ENCODE measurements around the gene NUBP2.
"Not testable (repeated sequence)": the region's sequence is repeated elsewhere in the genome, so short reads cannot be mapped to it uniquely, and the experiment has no call there.

Gene NUBP2

DNA sequence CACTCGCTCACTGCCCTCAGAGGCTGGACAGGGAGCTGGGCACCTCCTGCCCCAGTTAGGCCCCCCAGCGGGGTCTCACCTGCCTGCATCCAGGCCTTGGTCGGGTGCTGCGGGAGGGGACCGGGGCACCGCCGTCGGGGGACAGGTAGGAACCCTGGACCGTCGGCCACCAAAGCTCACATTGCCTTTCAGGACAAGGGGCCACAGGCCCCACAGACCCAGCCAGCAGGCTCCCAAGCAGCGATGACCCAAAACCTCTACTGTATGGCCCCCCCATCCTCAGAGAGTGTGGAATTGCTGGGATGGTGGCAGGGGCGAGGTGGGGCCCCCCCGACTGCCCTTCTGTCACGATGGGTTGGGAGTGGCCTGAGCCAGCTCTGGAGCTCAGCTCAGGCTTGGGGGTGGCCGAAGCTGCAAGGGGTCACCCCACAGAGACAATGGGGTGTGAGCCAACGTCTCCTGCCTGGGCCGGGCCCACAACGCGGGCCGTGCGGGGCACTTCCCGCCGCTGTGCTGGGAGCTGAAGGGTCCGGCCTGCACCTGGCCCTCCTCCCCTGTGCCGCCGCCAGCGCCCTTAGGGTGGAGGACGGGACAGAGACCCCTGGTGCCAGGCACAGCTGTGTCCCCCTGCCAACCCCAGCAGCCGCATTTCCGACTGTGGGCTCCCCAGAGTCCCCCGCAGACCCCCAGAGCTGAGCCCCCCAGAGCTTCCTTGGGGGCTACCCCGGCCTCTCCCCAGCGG is 10.2 kb downstream of the NUBP2 start:
- no peak overlapping the region for H3K4me3 ChIP-seq (ENCODE audit: low read depth, low read length)
- no peaks in the 10 kb centered on the region for H3K4me1 ChIP-seq
- DNase-seq = no peak
- H3K9me3 ChIP-seq = peaks cover 4% of the 10 kb centered on the region
- H3K36me3 ChIP-seq = peaks cover 33% of the 10 kb centered on the region
- H3K27me3 ChIP-seq = no peaks in the 10 kb centered on the region
- TF ChIP-seq, protein P1, sequence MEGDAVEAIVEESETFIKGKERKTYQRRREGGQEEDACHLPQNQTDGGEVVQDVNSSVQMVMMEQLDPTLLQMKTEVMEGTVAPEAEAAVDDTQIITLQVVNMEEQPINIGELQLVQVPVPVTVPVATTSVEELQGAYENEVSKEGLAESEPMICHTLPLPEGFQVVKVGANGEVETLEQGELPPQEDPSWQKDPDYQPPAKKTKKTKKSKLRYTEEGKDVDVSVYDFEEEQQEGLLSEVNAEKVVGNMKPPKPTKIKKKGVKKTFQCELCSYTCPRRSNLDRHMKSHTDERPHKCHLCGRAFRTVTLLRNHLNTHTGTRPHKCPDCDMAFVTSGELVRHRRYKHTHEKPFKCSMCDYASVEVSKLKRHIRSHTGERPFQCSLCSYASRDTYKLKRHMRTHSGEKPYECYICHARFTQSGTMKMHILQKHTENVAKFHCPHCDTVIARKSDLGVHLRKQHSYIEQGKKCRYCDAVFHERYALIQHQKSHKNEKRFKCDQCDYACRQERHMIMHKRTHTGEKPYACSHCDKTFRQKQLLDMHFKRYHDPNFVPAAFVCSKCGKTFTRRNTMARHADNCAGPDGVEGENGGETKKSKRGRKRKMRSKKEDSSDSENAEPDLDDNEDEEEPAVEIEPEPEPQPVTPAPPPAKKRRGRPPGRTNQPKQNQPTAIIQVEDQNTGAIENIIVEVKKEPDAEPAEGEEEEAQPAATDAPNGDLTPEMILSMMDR (IDR thresholded peaks at IDR 0.05; ENCODE audit: low read depth, low read length) = no peak

DNA sequence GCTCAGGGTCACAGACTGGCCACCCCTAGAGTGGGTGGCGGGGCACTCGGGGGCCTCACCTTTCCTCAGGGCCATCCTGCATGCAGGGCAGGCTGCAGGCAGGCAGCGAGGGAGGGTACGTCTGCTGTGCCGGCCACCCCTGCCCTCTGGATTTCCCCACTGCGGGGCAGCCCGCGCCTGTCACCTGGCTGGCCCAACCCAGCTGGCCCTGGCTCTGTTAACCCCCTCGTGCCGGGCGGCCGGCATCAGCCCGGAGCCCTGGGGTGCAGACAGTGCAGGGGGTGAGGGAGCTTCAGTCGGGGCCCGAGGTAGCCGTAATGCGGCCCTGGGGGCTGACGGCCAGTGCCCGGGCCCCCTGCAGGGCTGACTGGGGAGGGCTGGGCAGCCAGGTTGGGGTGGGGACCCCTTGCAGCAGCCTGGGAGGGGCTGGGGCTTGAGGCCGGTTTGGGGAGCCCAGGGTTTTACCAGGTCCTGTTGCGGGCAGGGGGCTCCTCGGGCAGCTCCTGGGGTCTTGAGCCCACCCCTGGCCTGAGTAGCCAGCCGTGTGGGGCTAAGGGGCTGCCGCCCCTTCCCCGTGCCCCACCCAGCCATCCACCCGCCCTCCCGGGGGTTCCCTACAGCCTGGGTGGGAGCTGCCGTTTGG is 10.9 kb downstream of the NUBP2 start, which contains the start of gene IGFALS:
Gene IGFALS (minus strand): TSS at position 128 of the 643 bp plus-strand sequence. CDS start 53 bp downstream, at position 75.
- no peaks in the 10 kb centered on the region for H3K27me3 ChIP-seq
- peaks cover 26% of the 10 kb centered on the region for H3K36me3 ChIP-seq
- DNase-seq = no peak
- no peaks in the 10 kb centered on the region for H3K4me1 ChIP-seq
- TF ChIP-seq, protein P1 (IDR thresholded peaks at IDR 0.05; ENCODE audit: low read depth, low read length) = no peak
- H3K4me3 ChIP-seq (ENCODE audit: low read depth, low read length) = no peak within 1 kb of the TSS
- peaks cover 6% of the 10 kb centered on the region for H3K9me3 ChIP-seq

DNA sequence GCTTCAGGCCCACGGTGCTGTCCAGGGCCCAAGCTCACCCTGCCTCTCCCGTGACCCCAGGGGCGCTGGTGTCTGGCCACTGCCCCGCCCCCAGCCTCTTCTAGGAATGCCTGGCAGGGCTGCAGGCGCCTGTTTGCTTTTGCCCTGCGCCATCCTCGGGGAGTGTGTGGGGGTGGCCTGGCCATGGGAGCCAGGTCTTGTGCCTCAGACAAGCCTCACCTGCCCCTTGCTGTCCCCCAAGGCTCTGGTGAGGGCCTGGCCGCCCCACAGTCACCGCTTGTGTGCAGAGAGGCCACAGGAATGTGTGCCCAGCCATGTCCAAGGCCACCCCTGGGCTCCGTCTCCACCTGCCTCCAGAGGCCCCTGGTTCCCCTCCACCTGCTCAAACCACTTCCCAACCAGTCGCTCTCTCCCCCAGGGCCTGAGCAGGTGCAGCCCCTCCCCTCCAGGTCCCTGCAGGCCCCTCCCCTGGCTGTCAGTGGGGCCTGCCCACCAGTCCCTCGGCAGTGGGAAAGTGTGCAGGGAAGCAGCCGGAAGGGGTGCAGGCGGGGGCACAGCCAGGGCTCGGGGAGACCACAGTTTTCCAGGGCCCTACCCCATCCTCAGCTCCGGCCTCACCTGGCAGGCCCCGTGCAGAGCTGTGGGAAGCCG is 11.6 kb downstream of the NUBP2 start:
- TF ChIP-seq, protein P1 (IDR thresholded peaks at IDR 0.05; ENCODE audit: low read depth, low read length) = no peak
- no peak overlapping the region for H3K4me3 ChIP-seq (ENCODE audit: low read depth, low read length)
- H3K4me1 ChIP-seq = no peaks in the 10 kb centered on the region
- no peaks in the 10 kb centered on the region for H3K27me3 ChIP-seq
- H3K36me3 ChIP-seq = peaks cover 20% of the 10 kb centered on the region
- H3K9me3 ChIP-seq = peaks cover 6% of the 10 kb centered on the region
- DNase-seq = no peak

DNA sequence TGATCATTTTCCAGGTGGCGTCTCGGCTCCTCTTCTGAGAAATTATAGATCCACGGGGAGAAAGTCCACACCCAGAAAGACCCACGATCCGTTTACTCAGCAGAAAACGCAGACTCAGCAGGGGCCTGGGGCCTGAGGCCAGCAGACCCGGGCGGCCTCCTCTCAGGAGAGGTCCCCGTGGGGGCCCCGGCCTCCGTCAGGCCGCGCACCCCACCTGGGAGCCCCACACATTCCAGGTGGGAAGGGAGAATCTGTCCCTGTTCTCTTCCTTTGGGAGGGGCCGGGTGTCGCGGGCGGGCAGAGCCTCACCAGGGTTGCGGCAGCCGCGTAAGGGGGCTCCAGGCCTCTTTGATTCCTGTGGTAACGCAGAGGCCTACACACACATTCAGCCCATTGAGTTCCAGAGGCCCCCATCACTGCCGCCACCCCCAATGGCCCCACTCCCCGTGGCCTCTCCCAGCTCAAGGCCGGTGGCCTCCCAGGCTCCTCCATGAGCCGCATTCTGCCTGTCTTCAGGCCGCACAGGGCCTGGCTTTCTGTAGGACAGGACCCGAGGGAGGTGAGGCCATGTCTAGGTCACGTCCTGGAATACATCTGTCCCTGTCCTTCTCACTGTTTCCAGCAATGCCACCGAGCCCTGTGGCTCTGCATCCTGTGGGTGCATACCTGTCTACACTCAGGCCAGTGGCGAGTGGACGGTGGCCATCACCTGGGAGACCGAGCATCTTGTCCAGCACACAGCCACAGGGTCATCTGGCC is 12.3 kb downstream of the NUBP2 start:
- Histone ChIP-seq H3K4me3 (ENCODE audit: low read depth, low read length) (no peak overlapping the region), H3K9me3 (peaks cover 6% of the 10 kb centered on the region), H3K4me1 (no peaks in the 10 kb centered on the region), H3K27me3 (no peaks in the 10 kb centered on the region), H3K36me3 (peaks cover 13% of the 10 kb centered on the region)
- DNase-seq = no peak
- TF ChIP-seq, protein P1 (IDR thresholded peaks at IDR 0.05; ENCODE audit: low read depth, low read length) = no peak

DNA sequence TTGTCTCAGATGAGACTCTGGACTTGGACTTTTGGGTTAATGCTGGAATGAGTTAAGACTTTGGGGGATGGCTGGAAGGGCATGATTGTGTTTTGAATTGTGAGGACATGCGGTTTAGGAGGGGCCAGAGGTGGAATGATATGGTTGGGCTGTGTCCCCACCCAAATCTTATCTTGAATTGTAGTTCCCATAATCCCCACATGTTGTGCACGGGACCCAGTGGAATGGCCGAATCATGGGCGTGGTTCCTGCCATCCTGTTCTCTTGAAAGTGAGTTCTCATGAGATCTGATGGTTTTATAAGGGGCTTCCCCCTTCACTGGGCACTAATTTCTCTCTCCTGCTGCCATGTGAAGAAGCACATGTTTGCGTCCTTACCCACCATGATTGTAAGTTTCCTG is 16.5 kb downstream of the NUBP2 start:
- H3K4me3 ChIP-seq (ENCODE audit: low read depth, low read length); H3K27me3 ChIP-seq; H3K9me3 ChIP-seq; DNase-seq; H3K36me3 ChIP-seq; H3K4me1 ChIP-seq: not testable (repeated sequence)

DNA sequence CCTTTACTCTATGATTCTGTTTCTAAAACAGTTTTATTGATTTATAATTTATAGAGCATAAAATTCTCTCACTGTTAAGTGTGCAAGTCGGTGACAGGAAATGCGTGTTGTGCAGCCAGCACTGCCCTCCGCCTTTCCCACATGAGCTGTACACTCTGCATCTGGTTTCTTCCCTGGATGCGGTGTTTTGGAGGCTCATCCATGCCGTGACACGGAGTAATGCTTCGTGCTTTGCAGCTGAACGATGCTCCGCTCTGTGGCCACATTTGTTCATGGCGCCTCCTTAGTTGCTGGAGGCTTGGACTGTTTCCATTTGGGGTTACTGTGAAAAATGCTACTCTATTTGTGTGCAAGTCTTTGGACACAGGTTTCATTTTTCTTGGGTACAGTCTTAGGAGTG is 17.9 kb downstream of the NUBP2 start:
- H3K9me3 ChIP-seq = peaks cover 6% of the 10 kb centered on the region
- H3K36me3 ChIP-seq = no peaks in the 10 kb centered on the region
- no peak overlapping the region for H3K4me3 ChIP-seq (ENCODE audit: low read depth, low read length)
- H3K4me1 ChIP-seq = no peaks in the 10 kb centered on the region
- no peaks in the 10 kb centered on the region for H3K27me3 ChIP-seq
- TF ChIP-seq, protein P1 (IDR thresholded peaks at IDR 0.05; ENCODE audit: low read depth, low read length) = no peak
- no peak for DNase-seq

Data from BE2C (cell line).